CD1c-positive myeloid dendritic cell (primary cell): Measurements from ENCODE around the gene RUNX1.
A peak's percentile ranks its signal among the peaks of the same experiment; 100 is the strongest.

Source experiments
- DNase-seq: peaks from one replicate; pipeline ENCODE4 v3.0.0-alpha.2; 2016; ENCODE audit errors: extremely low spot score

RUNX1 gene

GRCh38 chr21:34897828-34898227 is 151.3 kb downstream of the RUNX1 start:
- DNase-seq: no peak

DNA sequence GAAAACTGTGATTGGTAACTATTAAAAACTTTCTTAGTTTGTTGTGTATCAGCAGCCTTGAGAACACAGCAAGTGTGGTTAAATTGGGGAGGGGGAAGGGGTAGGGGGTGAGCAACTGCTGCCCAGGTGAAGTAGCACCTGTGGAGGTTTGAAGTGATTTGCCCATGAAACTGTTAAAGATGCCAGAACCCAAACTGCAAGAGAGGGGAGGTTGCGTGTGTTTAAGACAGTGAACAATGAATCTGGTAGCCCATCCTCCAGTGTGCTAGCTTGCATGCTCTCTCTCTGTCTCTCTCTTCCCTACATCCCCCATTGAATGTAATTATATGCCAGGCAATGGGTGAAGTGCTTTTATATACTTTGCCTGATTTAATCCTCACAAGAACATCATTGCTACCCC is 154.7 kb downstream of the RUNX1 start:
- DNase-seq: no peak

- no peak for DNase-seq
Measured at GRCh38 chr21:34892209-34892608, 156.9 kb downstream of the RUNX1 start.

GRCh38 chr21:34891613-34891943 is 157.5 kb downstream of the RUNX1 start:
- DNase-seq: no peak

DNA sequence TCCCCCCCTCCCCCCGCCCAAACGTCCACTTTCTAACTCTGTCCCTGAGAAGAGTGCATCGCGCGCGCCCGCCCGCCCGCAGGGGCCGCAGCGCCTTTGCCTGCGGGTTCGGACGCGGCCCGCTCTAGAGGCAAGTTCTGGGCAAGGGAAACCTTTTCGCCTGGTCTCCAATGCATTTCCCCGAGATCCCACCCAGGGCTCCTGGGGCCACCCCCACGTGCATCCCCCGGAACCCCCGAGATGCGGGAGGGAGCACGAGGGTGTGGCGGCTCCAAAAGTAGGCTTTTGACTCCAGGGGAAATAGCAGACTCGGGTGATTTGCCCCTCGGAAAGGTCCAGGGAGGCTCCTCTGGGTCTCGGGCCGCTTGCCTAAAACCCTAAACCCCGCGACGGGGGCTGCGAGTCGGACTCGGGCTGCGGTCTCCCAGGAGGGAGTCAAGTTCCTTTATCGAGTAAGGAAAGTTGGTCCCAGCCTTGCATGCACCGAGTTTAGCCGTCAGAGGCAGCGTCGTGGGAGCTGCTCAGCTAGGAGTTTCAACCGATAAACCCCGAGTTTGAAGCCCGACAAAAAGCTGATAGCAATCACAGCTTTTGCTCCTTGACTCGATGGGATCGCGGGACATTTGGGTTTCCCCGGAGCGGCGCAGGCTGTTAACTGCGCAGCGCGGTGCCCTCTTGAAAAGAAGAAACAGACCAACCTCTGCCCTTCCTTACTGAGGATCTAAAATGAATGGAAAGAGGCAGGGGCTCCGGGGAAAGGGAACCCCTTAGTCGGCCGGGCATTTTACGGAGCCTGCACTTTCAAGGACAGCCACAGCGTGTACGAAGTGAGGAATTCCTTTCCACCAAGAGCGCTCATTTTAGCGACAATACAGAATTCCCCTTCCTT is 158.1 kb downstream of the RUNX1 start:
- peak; percentile 51 for DNase-seq

GRCh38 chr21:34890470-34890723 is 158.7 kb downstream of the RUNX1 start:
- DNase-seq: no peak

GRCh38 chr21:34889676-34890469 is 159.2 kb downstream of the RUNX1 start:
- DNase-seq: peak; percentile 91

GRCh38 chr21:34889320-34889675 is 159.8 kb downstream of the RUNX1 start:
- DNase-seq: no peak

DNA sequence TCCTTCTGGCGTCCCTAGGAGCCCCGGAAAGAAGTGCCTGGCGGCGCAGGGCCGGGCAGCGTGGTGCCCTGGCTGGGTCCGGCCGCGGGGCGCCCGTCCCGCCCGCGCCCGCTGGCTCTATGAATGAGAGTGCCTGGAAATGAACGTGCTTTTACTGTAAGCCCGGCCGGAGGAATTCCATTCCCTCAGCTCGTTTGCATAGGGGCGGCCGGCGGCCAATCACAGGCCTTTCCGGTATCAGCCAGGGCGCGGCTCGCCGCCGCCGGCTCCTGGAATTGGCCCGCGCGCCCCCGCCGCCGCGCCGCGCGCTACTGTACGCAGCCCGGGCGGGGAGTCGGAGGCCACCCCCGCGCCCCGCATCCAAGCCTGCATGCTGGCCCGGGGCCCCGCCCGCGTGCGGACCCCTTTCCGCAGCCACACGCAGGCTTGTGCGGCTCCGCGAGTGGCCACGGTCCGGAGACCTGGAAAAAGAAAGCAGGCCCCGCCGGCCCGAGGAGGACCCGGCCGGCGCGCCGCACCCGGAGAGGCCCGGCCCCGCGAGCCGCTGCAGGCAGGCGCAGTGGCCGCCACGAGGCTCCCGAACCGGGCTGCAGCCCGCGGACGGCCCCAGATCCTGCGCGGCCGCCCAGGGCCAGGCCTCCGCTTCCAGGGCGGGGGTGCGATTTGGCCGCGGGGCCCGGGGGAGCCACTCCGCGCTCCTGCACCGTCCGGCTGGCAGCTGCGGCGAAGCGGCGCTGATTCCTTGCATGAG is 160.4 kb downstream of the RUNX1 start:
- DNase-seq: peak; percentile 96

- peak; percentile 96 for DNase-seq
Measured at GRCh38 chr21:34887725-34888568, 161.2 kb downstream of the RUNX1 start.

- peak; percentile 27 for DNase-seq
Measured at GRCh38 chr21:34887105-34887442, 162.0 kb downstream of the RUNX1 start.

DNA sequence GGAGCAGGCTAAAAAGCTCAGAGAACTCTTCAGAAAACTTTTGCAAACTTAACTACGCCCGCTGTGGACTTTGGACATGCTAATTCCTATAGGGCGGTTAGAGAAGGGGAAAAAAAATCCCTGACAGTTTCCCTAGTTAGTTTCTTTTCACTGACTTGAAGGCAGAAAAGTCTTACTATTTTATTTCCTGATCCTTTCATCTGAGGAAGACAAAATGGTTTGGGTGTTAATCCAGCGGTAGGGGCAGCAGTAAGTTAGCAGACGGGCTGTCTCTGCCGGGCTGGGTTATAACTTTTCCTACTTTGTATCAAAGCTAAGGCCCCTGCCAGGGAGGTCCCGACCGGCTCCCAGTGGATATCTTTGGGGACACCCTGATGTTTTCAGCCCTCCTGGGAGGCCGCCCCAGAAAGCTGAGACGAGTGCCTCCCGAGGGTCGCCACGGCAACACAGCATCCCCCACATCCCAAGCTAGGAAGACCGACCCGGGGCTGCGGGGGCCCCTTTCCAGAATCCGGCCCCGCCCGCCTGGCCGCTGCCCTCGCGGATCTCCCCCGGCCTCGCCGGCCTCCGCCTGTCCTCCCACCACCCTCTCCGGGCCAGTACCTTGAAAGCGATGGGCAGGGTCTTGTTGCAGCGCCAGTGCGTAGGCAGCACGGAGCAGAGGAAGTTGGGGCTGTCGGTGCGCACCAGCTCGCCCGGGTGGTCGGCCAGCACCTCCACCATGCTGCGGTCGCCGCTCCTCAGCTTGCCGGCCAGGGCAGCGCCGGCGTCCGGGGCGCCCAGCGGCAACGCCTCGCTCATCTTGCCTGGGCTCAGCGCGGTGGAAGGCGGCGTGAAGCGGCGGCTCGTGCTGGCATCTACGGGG is 162.6 kb downstream of the RUNX1 start:
- peak; percentile 63 for DNase-seq

DNA sequence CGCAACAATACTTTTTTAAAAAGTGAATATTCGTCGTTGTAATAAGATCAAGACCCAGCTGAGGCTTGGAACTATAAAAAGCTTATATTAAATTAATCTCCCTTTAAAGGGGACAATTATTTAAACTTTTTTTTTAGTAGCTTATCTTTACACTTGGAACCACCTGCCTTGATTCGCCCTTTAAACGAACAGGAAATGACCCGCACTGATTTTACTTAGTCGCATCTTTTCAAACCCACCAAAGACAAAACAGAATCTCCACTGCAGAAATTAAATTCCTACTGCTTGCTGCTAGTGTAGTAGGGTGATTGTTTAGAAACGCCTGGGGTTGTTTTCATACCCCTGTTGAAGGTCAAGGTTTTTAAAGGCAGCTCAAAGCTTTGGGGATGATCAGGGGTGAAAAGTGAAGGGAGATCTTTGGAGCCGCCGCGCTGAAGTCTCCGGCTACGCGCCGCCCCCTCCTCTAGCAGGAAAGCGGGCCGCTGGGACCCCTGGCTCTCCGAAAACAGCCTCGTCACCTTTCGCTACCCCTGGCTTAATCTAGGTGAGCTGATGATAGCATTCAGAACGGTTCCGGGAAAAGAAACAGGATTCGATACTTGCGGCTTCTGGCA is 163.4 kb downstream of the RUNX1 start:
- peak; percentile 24 for DNase-seq

- no peak for DNase-seq
Measured at GRCh38 chr21:34885125-34885524, 164.0 kb downstream of the RUNX1 start.

GRCh38 chr21:34884346-34884929 is 164.7 kb downstream of the RUNX1 start:
- DNase-seq: no peak

DNA sequence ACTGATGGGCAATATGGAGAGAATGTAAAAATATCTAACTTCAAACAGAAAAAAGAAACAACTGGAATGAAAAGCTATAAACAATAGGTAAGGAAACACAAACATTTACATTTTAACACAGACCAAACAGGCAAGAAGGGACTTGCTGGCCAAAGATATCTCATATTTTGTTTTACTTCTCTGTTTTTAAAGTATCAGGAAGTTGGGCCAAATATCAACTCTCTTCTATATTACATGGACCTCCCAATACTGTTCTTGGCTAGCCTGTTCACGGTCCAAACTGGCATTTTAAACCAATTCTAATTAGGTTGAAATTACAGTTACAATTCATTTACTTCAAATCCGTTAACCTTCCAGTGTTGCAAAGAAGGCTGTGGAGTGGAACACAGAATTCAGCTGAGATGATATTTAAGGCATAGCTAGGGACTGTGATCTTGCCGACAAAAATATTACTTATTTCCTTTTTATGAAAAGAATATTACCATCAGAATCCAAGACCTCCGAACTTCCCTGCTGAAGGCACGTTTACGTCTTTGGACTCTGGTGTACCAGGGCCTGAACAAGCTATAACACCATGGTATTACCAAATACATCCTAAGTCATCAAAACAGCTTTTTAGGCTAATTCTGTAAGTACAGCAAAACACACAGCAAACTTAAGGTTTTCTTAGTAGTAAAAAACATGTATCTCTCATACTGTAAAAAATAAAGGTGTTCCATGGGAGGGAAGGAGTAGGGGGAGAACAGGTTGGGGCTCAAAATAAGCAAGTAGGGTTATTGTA is 165.4 kb downstream of the RUNX1 start:
- peak; percentile 64 for DNase-seq

DNA sequence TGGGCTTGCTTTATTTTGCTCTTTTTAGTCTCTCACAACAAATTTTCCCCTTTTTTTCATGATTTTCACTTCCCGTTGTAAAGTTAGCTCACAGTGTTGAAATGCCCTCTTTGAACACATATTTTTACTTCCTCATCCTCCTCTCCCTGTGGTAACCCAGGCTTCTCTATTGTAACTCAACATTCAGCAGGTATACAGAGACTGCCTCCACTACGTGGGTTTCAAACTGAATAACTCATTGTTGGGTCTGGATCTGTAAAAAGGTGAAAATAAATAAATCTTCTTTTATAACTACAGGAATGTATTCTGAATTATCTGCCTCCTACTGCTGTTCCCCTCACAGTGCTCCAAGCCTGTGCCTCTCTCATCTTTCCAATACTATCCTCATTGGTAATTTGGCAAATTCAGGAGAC is 166.4 kb downstream of the RUNX1 start:
- DNase-seq: peak; percentile 91

DNA sequence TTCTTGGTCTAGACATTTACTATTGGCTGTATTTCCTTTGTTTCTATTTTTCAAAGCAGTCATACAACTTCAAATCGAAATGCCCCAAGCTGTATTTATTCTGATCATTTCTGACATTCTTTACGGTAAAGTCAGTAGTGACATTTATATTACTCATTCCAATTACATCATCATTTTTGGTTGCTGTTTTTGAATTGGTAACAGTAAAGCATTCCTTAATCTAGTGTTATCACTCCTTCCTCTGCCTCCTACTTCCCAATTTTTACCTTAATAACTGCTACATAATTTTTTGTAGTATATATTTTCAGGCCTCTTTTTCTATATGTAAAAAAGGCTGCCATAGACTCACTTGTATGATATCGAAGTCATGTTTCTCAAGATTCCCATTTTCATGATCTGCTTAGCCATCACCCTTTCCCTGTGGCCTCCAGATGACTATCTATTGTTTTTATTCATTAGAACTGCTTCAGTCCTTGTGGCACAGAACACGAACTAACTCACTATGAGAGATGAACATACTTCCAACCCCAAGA is 167.2 kb downstream of the RUNX1 start:
- peak; percentile 75 for DNase-seq

DNA sequence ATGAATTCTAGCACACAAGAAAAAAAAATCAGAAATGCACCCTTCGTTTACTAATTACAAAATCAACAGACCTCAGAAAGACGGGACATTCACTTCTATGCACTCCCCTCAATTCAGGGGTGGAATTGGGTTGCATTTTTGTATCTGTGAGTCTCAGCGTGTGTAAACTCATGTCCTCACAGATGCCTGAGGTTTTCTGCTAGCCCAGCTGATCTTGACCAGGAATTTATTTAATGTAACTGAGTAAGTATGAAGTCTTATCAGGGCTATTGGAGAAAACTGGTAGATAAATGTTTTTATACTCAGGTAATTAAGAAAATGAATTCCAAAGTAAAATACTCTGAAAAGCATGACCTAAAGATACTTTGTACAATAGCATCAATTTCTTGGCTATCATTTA is 167.7 kb downstream of the RUNX1 start:
- DNase-seq: no peak
